ENCODE measurements around the gene RAPGEF4.
"Not testable (repeated sequence)": the region's sequence is repeated elsewhere in the genome, so short reads cannot be mapped to it uniquely, and the experiment has no call there.

Gene RAPGEF4

DNA sequence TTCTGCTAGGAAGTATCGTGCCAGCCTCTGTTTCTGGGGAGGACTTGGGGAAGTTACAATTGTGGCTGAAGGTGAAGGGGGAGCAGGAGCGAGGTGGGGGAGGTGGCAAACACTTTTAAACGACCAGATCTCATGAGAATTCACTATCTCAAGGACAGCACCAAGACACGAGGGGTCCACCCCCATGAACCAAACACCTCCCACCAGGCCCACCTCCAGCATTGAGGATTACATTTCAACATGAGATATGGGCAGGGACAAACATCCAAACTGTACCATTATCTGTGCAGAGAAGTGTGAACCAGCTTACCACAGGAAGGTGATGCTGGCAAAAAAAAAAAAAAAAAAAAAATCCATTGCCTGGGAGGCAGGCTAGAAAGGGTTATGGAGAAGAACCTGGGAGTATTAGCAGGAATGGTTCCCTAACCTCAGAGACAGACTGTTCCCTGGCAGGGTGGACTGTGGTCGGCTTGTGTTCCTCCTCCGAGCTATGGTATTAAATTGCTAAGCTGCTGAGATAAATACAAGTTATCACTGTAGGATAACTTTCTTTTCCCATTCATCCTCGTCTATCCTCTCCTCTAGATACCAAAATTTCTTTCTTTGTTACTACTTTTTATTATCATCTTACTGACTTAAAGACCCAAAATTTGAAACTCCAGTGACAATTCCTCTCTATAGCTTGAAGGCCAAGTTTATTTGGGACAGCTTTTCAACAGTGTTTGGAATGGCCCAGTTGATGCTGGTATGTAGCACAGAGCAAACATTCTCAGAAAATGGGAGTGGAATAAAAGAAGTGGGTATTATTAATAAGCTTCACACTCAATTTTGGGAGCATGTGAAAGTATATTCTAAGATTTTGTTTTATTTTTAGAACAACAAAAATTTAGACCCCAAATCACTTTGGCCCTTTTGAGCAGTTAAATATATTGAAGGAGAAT is 266.3 kb downstream of the RAPGEF4 start:
- DNase-seq (ENCODE audit: low spot score) = no peak

DNA sequence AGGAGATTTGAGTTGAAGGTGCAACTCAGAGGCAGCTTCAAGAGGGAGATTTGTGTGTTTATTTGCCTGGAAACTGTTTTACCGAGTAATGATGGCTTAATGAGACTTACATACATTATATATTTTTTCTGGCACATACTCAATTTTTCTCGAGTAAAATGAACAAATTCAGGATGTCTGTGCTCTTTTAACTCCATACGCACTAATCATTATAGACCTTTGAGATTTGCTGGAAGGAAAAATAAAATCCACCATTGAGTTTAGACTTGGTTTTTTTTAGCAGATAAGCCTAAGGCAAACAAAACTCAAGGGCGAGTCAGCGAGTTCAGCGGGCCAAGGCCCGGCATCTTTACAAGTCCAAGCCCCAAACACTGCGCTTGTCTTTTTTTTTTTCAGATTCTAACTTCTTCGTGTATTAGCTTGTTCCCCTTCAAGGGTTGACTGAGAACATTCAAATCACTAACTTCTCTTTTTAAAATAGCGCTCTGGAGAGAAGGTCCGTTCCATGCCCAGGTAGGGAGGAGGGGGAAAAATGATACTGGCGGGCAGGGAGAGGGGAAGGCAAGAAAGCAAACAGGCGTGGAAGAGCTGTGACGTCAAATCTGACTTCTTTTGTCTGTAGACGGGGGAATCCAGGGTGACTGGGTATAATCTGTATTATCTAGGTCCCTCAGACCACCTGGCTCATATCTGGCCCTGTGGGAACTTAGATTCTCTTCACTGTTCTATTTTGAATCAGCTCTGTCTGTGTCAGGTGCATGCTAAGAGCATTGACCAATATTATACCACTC is 267.3 kb downstream of the RAPGEF4 start:
- DNase-seq (ENCODE audit: low spot score) = no peak

DNA sequence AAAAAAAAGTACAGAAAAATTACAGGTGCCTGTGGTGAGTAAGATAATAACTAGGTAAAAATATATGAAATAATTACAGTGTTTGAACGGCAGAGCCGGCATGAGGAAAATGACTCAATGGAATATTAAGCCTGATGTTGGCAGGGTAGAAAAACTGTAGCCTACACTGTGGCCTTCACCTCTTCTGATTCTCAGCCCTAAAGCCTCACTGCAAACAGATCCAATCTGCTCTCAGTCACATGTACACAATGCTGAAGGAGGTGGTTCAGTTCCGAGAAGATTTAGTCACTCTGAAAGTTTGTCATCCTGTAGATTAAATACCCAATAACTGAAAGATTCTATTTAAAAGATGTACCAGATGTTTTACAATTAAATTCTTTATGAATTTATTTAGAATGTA is 273.1 kb downstream of the RAPGEF4 start:
- DNase-seq (ENCODE audit: low spot score) = no peak

DNA sequence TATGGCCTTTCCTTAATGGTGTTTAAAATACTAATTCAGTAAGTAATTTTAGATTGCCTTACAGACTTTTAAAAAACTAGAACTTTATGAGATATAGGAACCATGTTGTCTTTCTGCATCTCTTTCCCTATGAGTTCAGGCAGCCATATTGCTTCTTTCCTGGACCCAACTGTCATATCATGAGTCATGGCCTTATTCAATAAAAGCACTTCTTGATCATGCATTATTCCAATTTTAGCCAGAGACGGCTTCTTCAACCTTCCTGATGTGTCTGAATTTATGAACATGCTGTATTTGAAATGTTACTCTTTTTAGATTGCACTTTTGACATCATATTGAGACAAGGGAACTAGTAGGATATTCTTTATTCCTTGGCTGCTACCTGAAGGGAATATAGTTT is 274.6 kb downstream of the RAPGEF4 start:
- DNase-seq (ENCODE audit: low spot score) = no peak

DNA sequence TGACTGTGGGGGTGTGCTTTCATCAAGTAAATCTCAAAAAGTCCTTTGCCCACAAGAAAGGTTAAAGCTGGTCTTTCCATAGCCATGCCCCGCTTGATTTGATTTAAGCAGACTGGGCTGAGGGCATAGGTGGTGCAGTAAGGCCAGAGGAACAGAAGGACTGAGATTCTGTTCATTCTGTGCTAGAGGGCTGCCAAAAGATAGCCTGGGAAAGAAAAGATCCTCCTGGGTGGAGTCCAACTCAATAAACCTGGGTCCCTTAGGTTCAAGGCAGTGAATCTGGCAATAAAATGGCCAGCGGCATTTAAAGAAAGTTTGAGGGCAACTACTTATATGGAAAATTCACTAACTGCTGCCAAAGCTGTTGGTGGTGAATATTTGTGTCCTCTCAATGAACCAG is 280.8 kb downstream of the RAPGEF4 start:
- DNase-seq (ENCODE audit: low spot score) = no peak

DNA sequence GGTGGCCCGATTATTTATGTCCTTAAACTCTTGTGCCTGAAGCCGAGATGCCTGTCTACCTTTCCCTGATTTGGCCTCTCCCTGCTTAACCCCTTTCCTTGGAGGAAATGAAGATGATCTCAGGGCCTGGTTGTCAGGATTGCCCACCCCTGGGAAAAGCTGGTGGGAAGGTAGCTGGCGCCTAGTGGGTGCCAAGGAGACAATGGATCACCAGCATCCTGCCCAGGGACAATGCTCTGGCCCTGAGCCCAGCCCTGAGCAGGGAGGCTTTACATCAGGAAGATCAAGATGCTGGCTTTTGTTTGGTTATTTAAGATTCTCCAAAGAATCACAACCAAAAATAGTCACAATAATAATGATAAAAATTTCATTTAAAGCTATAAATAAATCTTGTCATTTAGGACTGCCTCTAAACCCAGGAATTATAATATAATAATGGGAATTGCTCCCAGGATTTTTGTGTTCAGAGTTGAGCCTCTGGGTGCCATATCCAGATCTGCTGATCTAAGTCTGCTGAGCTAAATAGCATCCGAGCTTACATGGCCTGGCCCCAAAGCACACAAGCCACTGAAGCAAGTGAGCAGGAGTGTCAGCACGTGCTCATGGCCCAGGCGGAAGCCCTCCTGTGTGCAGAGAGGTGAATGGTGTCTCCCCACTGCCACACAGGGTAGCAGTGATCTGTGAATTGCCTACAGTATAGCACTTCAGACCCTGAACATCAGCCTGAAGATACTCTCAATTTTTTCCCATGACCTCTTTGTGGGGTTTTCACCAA is 282.2 kb downstream of the RAPGEF4 start:
- no peak for DNase-seq (ENCODE audit: low spot score)

DNA sequence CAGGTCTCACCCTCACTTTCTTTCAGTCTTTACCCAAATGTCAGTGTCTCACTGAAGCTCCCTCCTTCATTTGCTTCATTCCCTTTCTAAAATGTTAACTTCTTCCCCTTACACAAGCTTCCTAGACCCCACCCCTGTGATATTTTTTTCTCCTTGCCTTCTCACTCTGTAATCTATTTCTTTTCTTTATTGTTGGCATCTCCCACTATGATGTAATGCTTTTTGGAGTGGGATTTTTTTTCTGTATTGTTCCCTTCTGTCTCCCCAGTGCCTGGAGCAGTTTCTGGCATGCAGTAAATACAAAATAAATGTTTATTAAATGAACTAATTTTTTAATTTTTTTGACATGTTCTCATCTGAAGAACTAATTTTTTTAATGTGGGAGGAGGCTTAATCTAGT is 284.1 kb downstream of the RAPGEF4 start:
- no peak for DNase-seq (ENCODE audit: low spot score)

DNA sequence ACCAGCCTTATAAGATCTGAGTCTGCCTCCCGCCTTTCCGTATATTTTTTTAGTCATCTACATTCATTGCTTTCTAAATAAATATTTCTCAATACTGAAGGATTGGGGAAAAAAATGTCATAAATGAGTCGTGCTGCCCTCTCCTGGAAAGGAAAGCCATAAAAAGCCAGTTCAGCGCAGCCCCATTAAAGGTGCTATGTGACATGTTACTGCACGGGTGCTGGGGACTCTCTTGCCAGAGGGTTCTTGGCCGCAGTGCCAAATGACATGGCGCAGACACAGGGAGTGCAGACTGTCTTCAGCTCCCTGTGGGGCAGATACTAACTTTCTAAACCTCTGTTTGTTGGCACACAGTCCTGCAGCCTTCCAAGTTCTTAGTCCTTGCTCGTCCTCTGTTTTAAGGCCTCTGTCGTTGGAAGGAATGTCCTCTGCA is 286.3 kb downstream of the RAPGEF4 start:
- peak; percentile 31 for DNase-seq (ENCODE audit: low spot score)

DNA sequence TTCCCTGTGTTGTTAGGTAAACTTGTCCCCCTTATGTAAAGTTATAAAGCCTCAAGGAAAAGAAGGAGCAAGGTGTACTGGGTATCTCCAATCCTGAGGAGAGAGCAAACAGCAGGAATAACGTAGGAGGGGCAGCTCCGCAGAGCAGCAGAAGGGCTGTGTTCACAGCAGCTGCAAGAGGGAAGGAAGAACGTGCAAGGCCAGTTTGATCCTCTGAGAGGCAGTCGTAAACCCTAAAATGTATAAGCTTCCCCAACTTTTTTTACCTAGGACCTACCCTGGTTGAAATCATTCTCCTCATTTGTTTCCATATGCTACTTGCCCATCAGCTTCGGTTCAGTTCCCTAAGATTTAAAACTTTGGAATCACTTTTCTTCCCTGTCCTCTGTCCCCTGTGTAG is 288.1 kb downstream of the RAPGEF4 start:
- DNase-seq (ENCODE audit: low spot score) = no peak

DNA sequence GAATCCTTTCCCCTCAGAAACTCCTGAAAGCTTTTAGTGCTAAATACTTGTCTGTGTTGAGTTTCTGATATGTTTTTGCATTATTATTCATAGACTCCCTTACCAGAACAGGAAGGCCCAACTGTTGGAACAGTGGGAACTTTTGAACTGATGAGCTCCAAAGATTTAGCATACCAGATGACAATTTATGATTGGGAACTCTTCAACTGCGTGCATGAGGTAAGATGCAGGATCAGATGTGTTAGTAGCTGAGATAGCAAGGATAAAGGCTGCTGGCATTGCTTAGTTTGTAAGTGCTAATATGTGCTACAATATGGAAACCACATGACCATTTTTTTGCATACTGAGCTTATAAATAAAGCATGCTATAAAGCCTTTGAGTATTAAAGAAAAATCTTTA is 290.8 kb downstream of the RAPGEF4 start:
- DNase-seq (ENCODE audit: low spot score) = no peak

DNA sequence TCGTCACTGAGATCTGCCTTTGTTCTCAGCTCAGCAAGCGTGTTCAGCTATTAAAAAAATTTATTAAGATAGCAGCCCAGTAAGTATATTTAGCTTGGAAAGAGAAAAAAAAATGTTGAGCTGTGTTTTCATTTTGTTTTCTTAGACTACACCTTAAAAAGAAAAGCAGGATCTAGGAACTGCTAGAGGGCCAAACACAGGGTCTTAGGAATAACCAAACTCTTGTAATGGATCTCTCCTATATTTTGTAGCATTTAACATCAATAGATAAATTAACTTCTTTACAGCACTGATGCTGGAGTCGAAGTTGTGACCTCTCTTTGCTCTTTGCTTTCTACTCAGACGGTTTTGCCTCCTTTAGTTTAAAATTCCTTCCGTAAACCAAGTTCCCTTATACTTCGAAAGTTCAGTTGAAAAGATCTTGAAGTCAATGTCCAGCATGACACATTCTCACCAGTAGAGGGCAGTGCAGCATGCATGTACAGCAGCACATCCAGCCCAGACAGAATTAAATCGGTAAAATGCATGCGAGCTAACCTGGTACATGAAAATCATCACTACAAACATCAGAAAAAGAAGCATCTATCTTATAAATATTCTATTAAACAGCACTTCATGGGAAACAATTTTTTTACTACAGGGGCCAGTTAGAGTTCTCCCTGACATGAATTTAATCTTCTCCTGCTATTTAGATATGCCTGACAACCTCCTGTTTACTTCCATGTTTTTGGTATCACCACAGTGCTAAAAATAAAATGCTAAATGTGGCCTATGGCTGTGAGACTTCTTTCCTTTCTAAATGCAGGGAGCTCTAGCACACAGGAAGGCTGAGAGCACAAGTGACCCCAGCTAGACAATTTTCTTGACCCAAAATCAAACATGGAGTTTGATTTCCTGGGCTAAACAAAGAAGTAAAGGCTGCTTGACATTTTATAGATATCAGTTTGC is 291.8 kb downstream of the RAPGEF4 start:
- DNase-seq (ENCODE audit: low spot score) = peak; percentile 57

DNA sequence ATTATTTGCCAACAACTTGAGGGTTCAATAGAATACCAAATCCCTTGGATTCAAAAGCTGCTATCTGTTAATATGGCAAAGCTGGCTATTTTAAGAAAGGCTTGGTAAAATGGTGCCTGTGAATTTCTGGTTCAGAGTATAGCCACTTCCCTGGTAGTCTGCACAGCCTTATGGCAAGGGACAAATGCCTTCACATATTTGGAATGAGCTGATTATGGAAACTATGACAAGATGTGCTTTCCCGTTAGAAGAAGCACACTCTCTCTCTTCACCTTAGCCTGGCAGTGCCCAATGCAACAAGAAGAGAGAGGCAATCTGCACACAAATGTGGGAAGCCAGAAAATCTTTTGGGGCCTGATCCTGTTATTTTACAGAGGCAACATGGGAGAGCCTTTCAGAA is 292.5 kb downstream of the RAPGEF4 start:
- DNase-seq (ENCODE audit: low spot score) = no peak

DNA sequence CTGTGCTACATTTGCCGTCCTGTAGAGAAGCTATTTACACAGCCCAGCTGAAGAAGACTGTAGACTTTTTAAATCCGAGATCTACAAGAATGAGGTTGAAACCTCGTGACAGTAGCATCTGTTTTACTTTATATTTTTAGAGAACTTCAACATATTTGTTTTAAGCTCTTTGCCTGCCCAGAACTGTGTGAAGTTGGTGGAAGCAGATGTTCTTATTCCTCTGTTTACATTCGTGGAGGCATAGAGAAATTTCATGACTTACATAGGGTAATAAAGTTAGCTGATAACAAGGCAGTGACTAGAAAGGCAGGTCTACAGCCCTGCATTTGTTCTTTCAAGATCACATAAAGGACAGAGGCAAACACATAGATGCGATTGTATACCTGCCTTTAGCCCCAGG is 293.0 kb downstream of the RAPGEF4 start:
- DNase-seq (ENCODE audit: low spot score) = no peak

DNA sequence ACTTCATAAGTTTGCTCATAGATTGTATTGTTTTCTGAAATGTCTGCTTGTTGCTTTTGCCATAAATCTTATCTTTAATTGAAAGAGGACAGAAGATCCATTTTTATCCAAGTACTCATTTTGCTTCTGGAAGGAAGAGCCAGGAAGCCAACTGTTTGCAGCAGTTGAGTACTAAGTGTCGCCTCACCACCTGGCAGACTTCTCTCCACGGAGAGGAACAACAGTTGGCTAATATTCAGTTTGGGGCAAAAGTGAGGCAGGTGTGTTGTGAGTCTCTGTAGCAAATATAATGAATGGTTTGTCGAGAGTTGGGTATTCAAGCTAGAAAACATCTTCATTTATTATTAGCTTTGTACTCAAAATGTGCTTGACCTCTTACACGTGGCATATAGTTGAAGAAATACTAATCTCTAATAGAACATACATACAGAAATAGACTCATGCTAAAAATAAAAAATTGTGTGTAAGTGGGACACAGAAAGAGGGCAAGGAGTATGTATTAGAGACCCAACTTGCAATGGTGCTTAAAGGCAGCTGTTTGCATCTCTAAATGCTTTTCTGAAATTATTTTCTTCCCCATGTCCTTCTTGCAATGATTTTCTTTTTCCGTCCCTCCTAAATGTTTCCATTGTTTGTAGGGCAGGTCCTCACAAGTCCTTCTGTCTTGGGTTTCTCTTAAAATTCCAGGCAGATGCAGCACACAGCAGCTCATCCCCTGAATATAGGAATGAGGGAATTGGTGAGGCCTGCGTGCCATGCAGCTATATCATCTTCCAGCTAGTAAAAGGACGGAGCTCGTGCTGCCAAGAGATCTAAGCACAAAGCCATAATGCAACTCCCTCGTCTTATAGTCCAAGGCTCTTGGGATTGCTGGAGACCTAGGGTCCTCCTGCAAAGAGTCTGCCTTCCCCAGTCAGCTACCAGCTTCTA is 295.2 kb downstream of the RAPGEF4 start:
- DNase-seq (ENCODE audit: low spot score) = no peak

DNA sequence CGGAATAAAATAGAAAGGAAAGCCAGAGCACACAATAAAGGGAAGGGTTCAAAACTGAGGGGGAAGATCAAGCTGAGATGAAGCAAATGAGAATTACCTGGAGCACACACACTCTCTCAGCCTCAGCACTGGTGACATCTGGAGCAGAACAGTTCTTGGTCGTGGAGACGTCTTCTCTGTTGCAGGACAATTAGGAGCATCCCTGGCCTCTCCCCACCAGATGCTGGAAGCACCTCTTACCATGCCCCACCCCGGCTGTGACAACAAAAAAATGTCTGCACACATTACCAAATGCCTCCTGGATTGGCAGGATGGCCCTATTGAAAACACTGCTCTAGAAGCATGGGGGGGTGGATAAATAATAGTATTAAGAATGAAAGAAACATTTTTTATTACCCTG is 296.4 kb downstream of the RAPGEF4 start:
- DNase-seq (ENCODE audit: low spot score) = no peak

DNA sequence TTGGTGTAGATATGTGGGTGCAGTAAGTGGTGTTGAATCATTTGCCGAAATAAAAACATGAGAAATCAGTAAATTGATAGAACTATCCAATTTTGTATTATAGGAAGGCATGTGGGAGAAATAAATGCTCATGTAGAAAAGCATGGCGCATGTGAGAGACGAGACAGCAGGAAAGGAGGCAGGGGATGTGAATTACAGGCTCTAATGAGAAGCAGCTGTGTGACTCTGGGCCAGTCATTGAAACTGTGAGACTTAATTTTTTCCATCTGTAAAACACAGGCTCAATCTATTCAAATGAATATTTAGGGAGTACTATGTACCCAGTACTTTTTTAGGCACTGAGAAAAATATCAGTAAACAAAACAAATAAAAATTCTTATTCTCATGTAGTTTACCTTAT is 297.4 kb downstream of the RAPGEF4 start:
- DNase-seq (ENCODE audit: low spot score) = no peak

DNA sequence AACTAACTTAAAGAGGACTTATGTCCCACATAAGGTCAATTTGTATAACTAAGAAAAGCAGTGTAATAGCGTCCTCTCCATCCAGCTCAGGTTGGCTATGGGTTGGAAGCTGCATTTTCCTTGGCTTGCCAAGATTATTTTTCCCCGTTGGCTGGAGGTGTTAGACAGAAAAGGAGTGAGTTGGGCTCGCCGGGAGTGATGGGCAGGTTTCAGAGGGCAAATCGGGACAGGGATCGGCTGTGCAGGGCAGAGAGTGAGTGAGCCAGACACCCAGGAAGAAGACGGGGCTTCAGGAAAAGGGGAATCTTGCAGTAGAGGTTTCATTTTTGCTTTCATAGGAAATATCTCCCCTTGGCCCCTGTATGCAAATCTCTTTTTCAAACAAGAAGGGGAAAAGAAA is 298.5 kb downstream of the RAPGEF4 start:
- no peak for DNase-seq (ENCODE audit: low spot score)

DNA sequence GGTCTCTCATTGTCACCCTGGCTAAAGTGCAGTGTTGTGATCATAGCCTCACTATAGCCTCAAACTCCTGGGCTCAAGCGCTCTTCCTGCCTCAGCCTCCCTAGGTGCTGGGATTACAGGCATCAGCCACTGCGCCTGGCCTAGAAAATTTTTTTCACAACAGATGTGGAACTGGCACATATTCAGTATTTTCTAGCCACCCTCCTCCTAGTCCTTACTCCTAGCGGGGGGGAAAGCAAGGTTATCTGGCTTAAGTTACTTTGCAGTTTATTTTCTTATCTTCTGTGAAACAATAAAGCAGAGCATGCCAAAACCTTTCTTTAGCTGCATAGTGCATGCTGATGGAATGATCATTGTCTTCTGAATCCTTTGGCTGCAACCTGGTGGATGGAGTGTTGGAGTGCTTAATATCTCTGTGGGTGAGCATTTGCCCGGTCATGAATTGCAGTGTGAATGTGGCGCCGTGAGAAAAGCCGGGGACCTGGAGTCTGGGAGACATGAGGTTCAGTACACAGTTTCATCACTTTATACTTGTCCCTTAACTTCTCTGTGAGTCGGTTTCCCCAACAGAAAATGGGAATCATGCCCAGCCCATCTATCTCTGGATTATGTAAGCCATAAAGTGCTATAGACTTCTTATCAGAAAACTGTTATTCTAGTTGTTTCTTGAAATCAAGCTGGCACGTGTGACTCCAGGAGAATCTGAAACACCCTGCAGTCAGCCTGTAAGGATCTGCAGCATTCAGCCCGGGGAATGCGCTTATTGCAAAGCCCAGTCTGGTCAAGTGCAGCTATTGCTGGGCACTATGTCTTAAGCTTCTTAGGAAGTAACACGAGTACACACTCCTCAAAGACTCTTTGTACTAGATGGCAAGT is 301.8 kb downstream of the RAPGEF4 start:
- DNase-seq (ENCODE audit: low spot score) = no peak

DNA sequence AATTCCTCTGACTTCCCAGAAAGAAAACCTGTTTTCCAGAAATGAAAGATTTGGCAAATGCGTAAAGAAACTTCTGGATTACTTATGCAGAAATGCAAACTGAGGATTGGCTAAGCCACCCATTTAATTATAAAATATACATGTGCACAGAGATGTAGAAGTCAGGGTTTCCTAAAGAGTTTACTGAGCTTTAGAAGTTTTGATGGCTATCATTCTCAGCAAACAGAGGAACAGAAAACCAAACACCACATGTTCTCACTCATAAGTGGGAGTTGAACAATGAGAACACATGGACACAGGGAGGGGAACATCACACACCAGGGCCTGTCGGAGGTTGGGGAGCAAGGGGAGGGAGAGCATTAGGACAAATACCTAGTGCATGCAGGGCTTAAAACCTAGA is 302.6 kb downstream of the RAPGEF4 start:
- not testable (repeated sequence) for DNase-seq (ENCODE audit: low spot score)

All from hepatic stellate cell (primary cell).